ENCODE data around the gene TMEM263.

TMEM263 gene

GRCh38 chr12:106942775-106943174, 12.9 kb upstream of the TMEM263 start:
- no peak for DNase-seq (ENCODE audit: low read depth, low spot score)
- no peak overlapping the region for H3K4me3 ChIP-seq (ENCODE audit: low read length)

GRCh38 chr12:106945261-106945851, 10.4 kb upstream of the TMEM263 start:
- DNase-seq (ENCODE audit: low read depth, low spot score), result no peak
- H3K4me3 ChIP-seq (ENCODE audit: low read length), result no peak overlapping the region

- DNase-seq (ENCODE audit: low read depth, low spot score), result no peak
- no peak overlapping the region for H3K4me3 ChIP-seq (ENCODE audit: low read length)
These were observed 8.2 kb upstream of the TMEM263 start for GRCh38 chr12:106947461-106947860.

GRCh38 chr12:106950591-106950990, 5.1 kb upstream of the TMEM263 start:
- no peak for DNase-seq (ENCODE audit: low read depth, low spot score)
- no peak overlapping the region for H3K4me3 ChIP-seq (ENCODE audit: low read length)

GRCh38 chr12:106953352-106954250, 2.1 kb upstream of the TMEM263 start:
- no peak for DNase-seq (ENCODE audit: low read depth, low spot score)
- H3K4me3 ChIP-seq (ENCODE audit: low read length), result no peak overlapping the region

GRCh38 chr12:106954462-106955376, 988 bp upstream of the TMEM263 start:
- H3K4me3 ChIP-seq (ENCODE audit: low read length), result peak overlapping the region; percentile 58
- no peak for DNase-seq (ENCODE audit: low read depth, low spot score)

GRCh38 chr12:106956048-106956578, 406 bp downstream of the TMEM263 start:
- peak overlapping the region; percentile 94 for H3K4me3 ChIP-seq (ENCODE audit: low read length)
- DNase-seq (ENCODE audit: low read depth, low spot score), result no peak

GRCh38 chr12:106957583-106957982, 1.9 kb downstream of the TMEM263 start:
- DNase-seq (ENCODE audit: low read depth, low spot score), result no peak
- peak overlapping the region; percentile 94 for H3K4me3 ChIP-seq (ENCODE audit: low read length)

GRCh38 chr12:106960443-106960842, 4.7 kb downstream of the TMEM263 start:
- DNase-seq (ENCODE audit: low read depth, low spot score), result no peak
- no peak overlapping the region for H3K4me3 ChIP-seq (ENCODE audit: low read length)

GRCh38 chr12:106962286-106962685, 6.6 kb downstream of the TMEM263 start:
- DNase-seq (ENCODE audit: low read depth, low spot score), result no peak
- H3K4me3 ChIP-seq (ENCODE audit: low read length), result no peak overlapping the region

- no peak overlapping the region for H3K4me3 ChIP-seq (ENCODE audit: low read length)
- no peak for DNase-seq (ENCODE audit: low read depth, low spot score)
These were observed 8.8 kb downstream of the TMEM263 start for GRCh38 chr12:106964526-106964925.

GRCh38 chr12:106971065-106971464, 15.4 kb downstream of the TMEM263 start:
- DNase-seq (ENCODE audit: low read depth, low spot score), result no peak
- no peak overlapping the region for H3K4me3 ChIP-seq (ENCODE audit: low read length)

- no peak overlapping the region for H3K4me3 ChIP-seq (ENCODE audit: low read length)
- DNase-seq (ENCODE audit: low read depth, low spot score), result no peak
These were observed 17.8 kb downstream of the TMEM263 start for GRCh38 chr12:106973545-106973944.

GRCh38 chr12:106974511-106974910, 18.8 kb downstream of the TMEM263 start:
- DNase-seq (ENCODE audit: low read depth, low spot score), result no peak
- no peak overlapping the region for H3K4me3 ChIP-seq (ENCODE audit: low read length)

GRCh38 chr12:106975098-106975497, 19.4 kb downstream of the TMEM263 start:
- DNase-seq (ENCODE audit: low read depth, low spot score), result no peak
- H3K4me3 ChIP-seq (ENCODE audit: low read length), result no peak overlapping the region

- no peak for DNase-seq (ENCODE audit: low read depth, low spot score)
- H3K4me3 ChIP-seq (ENCODE audit: low read length), result no peak overlapping the region
These were observed 20.4 kb downstream of the TMEM263 start for GRCh38 chr12:106975993-106976658.

- DNase-seq (ENCODE audit: low read depth, low spot score), result no peak
These were observed 21.0 kb downstream of the TMEM263 start for GRCh38 chr12:106976668-106977067.

GRCh38 chr12:106978035-106978800, 22.5 kb downstream of the TMEM263 start:
- DNase-seq (ENCODE audit: low read depth, low spot score), result no peak
- no peak overlapping the region for H3K4me3 ChIP-seq (ENCODE audit: low read length)

More at GRCh38 chr12:106976668-106977067, 21.0 kb downstream of the TMEM263 start:
- H3K4me3 ChIP-seq (ENCODE audit: low read length), result no peak overlapping the region

All from Jurkat, Clone E6-1 (cell line).